Astrocyte of the spinal cord (primary cell): ENCODE measurements around the gene SH3BP1.

Experiments
- DNase-seq: peaks from one replicate; pipeline ENCODE4 v3.0.0; 2011; ENCODE audit warnings: low read depth, low spot score
- H3K4me3 ChIP-seq: 2 replicates; pipeline ENCODE4 v1.5.1; 2011; ENCODE audit warnings: low read depth, mild to moderate bottlenecking, low read length, moderate library complexity
- CTCF ChIP-seq: IDR thresholded peaks from 2 replicates; pipeline ENCODE4 v1.5.1; 2012; ENCODE audit warnings: low read depth, mild to moderate bottlenecking, low read length, inconsistent platforms
- in situ Hi-C: cut with HindIII; loops from 2 replicates; pipeline ENCODE4 v1.10.0; 2017; ENCODE audit warnings: low sequenced_read_pairs

The SH3BP1 gene

GRCh38 chr22:37626144-37626543 lies 13.3 kb upstream of the SH3BP1 start:
- TF ChIP-seq CTCF, result no peak
- H3K4me3 ChIP-seq, result no peak overlapping the region
- in situ Hi-C loops, result no loop called here
- no peak for DNase-seq

GRCh38 chr22:37626556-37627075 lies 12.9 kb upstream of the SH3BP1 start:
- H3K4me3 ChIP-seq, result no peak overlapping the region
- no peak for TF ChIP-seq CTCF

GRCh38 chr22:37627121-37627520 lies 12.3 kb upstream of the SH3BP1 start:
- no peak for TF ChIP-seq CTCF
- no peak for DNase-seq
- in situ Hi-C loops, result no loop called here
- H3K4me3 ChIP-seq, result no peak overlapping the region

More at GRCh38 chr22:37626556-37627075, 12.9 kb upstream of the SH3BP1 start:
- DNase-seq, result no peak
- in situ Hi-C loops, result no loop called here

- in situ Hi-C loops, result no loop called here
- TF ChIP-seq CTCF, result no peak
- H3K4me3 ChIP-seq, result no peak overlapping the region
- no peak for DNase-seq
Observed at GRCh38 chr22:37627545-37627944, 11.9 kb upstream of the SH3BP1 start.

GRCh38 chr22:37628830-37629229 lies 10.6 kb upstream of the SH3BP1 start:
- H3K4me3 ChIP-seq, result no peak overlapping the region
- no peak for TF ChIP-seq CTCF
- no peak for DNase-seq
- in situ Hi-C loops, result no loop called here

- in situ Hi-C loops, result no loop called here
- no peak for TF ChIP-seq CTCF
- DNase-seq, result no peak
- H3K4me3 ChIP-seq, result no peak overlapping the region
Observed at GRCh38 chr22:37629928-37630327, 9.5 kb upstream of the SH3BP1 start.
